Activated CD4-positive, CD25-positive, alpha-beta regulatory T cell treated with anti-CD3 and anti-CD28 coated beads, Interleukin-2, amount 50 U/mL, for 16 hours (primary cell): ENCODE data around the gene PPM1H.
"Not testable (repeated sequence)": the region's sequence is repeated elsewhere in the genome, so short reads cannot be mapped to it uniquely, and the experiment has no call there.

Experiments
- DNase-seq: peaks from one replicate; pipeline ENCODE4 v3.0.0-alpha.2; 2020; ENCODE audit warnings: low read depth, low spot score

The PPM1H gene

GRCh38 chr12:62769076-62769619 is 165.8 kb downstream of the PPM1H start:
- DNase-seq, result no peak

- no peak for DNase-seq
Observed at GRCh38 chr12:62767946-62768345, 167.0 kb downstream of the PPM1H start.

- DNase-seq, result no peak
Observed at GRCh38 chr12:62767496-62767895, 167.5 kb downstream of the PPM1H start.

DNA sequence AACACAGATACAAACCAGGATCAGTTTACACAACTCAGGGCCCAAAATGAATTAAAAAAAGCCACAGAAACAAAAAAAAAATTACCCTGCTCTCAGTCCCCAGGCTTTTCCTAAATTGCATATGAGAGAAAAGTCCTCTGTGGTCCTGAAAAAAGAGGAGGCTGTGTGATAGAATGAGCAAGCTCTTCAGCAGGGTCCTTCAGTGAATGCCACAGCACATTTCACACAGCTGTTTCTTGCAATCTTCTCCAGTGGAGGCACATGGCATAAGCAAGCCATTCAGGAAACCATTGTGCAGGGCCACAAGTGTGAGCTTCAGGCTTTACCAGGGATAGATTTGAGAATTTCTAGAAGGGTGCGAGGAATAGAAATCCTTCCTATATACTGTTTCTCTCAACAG is 168.5 kb downstream of the PPM1H start:
- no peak for DNase-seq

GRCh38 chr12:62763861-62764645 is 170.9 kb downstream of the PPM1H start:
- DNase-seq, result no peak

DNA sequence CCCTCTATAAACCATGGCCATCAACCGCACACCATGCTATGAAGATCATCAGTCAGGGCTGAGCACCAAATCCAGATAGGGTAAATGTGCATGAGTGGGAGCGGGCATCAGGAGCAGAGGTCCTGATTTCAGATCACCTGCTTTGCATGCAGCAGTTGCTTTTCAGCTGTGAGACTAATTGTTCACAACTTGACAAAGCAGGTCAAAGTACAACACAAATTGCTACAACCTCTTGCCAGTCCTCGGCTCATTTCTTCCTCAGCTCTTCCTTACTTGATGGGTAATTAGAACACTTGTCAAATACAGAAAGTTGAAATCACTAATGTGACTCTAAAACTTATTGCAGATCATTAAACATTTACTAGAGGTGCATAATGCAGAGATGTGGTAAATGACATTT is 171.6 kb downstream of the PPM1H start:
- DNase-seq, result no peak

DNA sequence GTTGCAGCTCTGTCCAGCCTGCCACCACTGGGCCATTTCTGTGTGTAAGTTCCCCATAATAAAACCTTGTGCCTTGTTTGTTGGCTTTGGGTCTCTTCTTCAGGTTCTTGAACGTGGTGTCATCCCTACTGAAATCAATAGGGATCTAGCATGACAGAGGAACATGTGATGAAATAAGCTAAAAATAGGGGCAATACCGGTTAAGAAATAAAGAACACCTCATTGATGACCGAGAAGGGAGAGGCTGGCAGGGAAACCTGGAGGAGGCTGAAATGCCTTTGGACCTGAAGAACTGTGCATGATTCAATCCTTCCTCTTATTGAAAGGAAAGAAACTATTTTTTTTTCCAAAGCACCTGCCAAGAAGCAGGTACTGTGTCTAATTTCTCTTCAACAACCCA is 172.3 kb downstream of the PPM1H start:
- no peak for DNase-seq

DNA sequence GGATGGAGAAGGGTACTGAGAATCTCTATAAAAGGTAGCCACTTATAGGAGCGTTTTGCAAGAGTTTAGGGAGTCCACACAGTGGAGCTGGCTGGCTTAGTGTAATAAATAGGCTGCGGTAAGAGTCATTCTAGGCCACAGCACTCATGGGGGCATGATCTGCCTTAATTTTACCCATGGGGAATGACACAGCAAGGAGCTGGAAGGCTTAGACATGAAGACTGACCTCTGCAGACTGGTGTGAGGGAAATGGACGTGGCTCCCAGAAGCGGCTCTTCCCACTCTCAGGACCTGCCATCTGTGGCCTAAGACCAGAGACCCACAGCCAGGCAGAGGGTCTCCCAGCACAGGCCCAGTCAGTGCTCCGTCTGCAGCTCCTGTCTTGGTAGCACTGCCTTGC is 173.3 kb downstream of the PPM1H start:
- DNase-seq, result no peak

DNA sequence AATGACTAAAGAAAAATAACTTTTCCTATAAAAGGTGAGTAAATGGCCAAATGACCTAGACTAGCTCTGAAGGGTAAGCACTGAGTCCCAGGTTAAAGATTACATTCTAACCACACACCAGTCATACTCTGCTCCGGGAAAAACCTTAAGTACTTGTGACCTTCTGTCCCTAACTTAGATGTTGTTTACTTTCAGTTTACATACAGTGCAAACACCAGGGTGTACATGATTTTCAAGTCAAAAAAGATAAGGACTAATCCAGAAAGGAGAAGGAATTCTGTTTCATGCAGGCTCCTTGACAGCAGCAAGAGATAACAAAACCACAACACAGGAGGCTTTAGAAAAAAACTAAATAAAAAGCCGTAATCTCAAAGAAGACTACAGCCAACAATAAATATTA is 174.2 kb downstream of the PPM1H start:
- DNase-seq, result no peak

- DNase-seq, result not testable (repeated sequence)
Observed at GRCh38 chr12:62760341-62760740, 174.6 kb downstream of the PPM1H start.

- DNase-seq, result no peak
Observed at GRCh38 chr12:62758216-62758615, 176.7 kb downstream of the PPM1H start.

- DNase-seq, result no peak
Observed at GRCh38 chr12:62757048-62757447, 177.9 kb downstream of the PPM1H start.

GRCh38 chr12:62754706-62755105 is 180.2 kb downstream of the PPM1H start:
- DNase-seq, result no peak

DNA sequence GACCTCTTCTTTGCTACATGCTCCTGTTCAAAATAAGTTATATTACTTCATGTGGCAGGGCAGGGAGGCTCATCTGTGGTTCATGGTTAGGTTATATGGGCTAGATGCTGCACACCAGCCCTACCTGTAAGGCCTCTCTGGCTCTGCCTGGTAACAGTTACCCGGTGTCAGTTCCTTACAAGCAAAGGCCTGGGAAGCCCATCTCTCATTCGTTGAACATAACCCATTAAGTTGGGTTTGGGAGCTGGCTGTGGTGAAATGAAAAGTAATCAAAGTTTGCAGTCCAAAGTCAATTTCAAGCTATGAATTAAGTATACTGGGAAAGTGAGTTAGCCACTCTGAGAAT is 183.2 kb downstream of the PPM1H start:
- no peak for DNase-seq

- DNase-seq, result no peak
Observed at GRCh38 chr12:62750941-62751809, 183.8 kb downstream of the PPM1H start.

GRCh38 chr12:62749586-62749985 is 185.4 kb downstream of the PPM1H start:
- DNase-seq, result no peak

- DNase-seq, result no peak
Observed at GRCh38 chr12:62748941-62749468, 185.9 kb downstream of the PPM1H start.

DNA sequence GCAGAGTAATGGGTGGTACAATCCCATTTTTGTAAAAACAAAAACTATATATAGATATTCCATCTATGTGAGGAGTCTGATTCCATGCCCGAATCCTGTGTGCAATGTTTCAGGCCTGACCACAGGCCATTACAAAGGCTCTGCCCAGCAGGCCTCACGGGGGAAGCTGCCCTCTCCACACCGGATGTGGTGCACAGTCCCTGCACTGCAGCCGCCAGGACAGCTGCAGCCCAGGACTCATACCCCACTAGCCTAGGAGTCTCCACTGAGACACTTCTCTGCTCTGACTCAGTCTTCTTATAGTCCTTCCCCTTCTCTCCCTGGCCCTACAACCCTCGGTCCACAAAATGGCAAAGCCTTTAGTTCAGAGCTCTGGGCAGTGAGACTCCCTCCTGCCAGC is 190.4 kb downstream of the PPM1H start:
- DNase-seq, result no peak

GRCh38 chr12:62739266-62740015 is 195.5 kb downstream of the PPM1H start:
- DNase-seq, result no peak

DNA sequence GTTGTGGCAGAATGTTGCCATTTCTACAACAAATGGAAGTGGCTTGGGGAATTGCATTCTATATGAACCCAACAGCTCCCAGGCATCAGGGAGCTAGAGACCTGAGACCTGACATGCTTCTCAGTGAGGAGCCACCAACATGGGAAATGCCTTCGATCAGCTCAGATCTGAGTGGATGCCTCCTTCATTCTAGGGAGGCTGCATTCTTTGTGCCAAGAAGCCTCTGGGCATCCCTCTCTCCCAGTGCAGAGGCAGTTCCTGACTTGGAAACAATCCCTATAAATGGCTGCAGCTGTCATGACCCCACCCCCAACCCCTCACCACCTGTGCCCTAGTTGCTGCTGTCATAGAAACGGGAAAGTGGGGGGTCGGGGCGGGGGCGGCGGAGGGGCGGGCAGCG is 196.3 kb downstream of the PPM1H start:
- no peak for DNase-seq

DNA sequence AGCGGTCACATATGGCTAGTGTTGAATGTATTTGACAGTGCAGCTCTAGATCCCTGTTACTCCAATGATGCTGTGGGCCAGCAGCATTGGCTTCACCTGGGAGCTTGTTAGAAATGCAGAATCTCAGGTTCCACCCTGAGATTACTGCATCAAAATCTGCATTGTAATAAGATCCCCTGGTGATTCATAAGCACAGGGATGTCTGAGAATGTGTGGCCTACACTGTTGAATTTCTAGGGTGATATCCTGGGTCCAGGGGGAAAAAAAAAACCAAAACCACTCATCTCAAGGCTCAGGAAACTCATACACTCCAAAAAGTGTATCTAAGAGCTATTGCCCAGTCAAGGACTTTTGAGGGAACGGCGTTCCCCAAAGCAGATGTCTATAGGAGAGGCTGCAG is 196.8 kb downstream of the PPM1H start:
- no peak for DNase-seq

GRCh38 chr12:62737615-62738014 is 197.3 kb downstream of the PPM1H start:
- DNase-seq, result no peak
